Erythroblast (primary cell): ENCODE results near the gene MYCBP2.

Experiments
- GATA1 ChIP-seq: IDR thresholded peaks from 2 replicates; pipeline ENCODE4 v1.6.1; 2011; ENCODE audit warnings: low read depth, mild to moderate bottlenecking, control low read depth, low read length, moderate library complexity
- POLR2A ChIP-seq: IDR thresholded peaks from 2 replicates; pipeline ENCODE4 v1.6.1; 2011; ENCODE audit warnings: mild to moderate bottlenecking, low read length

DNA sequence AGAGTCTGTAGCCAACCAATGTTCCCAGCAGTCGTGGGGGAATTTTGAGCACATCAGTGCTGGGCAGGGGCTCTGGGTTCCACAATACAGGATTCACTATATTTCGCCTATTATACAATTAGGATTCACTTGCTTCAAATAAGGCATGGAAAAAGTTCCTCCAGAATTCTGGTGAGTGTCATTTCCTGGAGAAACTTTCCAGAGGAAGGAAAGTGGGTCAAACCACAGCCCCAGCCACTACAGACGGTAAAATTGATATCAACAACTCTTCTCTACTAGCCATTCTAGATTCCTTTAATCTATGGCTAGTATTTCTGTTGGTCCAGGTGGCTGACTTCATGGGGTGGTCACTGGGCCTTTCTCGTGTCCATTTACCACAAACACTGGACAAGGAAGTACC, 10.5 kb downstream of the MYCBP2 start:
- TF ChIP-seq POLR2A (no peak), GATA1 (no peak)
